ENCODE measurements around the gene SLC39A3.

Gene SLC39A3

GRCh38 chr19:2747349-2747748, 7.5 kb upstream of the SLC39A3 start:
- no peak for DNase-seq (ENCODE audit: low read depth in 2 of 2)

- DNase-seq (ENCODE audit: low read depth in 2 of 2): no peak
Measured at GRCh38 chr19:2744113-2744512, 4.3 kb upstream of the SLC39A3 start.

GRCh38 chr19:2743099-2743498, 3.3 kb upstream of the SLC39A3 start:
- DNase-seq (ENCODE audit: low read depth in 2 of 2): no peak

GRCh38 chr19:2740314-2740656, 468 bp upstream of the SLC39A3 start:
- no peak for DNase-seq (ENCODE audit: low read depth in 2 of 2)

- no peak for DNase-seq (ENCODE audit: low read depth in 2 of 2)
Measured at GRCh38 chr19:2736550-2737190, 3.1 kb downstream of the SLC39A3 start.

GRCh38 chr19:2735374-2735773, 4.4 kb downstream of the SLC39A3 start:
- no peak for DNase-seq (ENCODE audit: low read depth in 2 of 2)

- DNase-seq (ENCODE audit: low read depth in 2 of 2): no peak
Measured at GRCh38 chr19:2734589-2735288, 5.1 kb downstream of the SLC39A3 start.

GRCh38 chr19:2733930-2734588, 5.8 kb downstream of the SLC39A3 start:
- no peak for DNase-seq (ENCODE audit: low read depth in 2 of 2)

GRCh38 chr19:2732883-2733282, 6.9 kb downstream of the SLC39A3 start:
- DNase-seq (ENCODE audit: low read depth in 2 of 2): no peak

GRCh38 chr19:2732157-2732725, 7.6 kb downstream of the SLC39A3 start:
- no peak for DNase-seq (ENCODE audit: low read depth in 2 of 2)

GRCh38 chr19:2731181-2731995, 8.4 kb downstream of the SLC39A3 start:
- no peak for DNase-seq (ENCODE audit: low read depth in 2 of 2)

GRCh38 chr19:2729943-2730818, 9.6 kb downstream of the SLC39A3 start:
- DNase-seq (ENCODE audit: low read depth in 2 of 2): no peak

GRCh38 chr19:2728783-2729387, 10.9 kb downstream of the SLC39A3 start:
- no peak for DNase-seq (ENCODE audit: low read depth in 2 of 2)

GRCh38 chr19:2727640-2727944, 12.2 kb downstream of the SLC39A3 start:
- DNase-seq (ENCODE audit: low read depth in 2 of 2): no peak

GRCh38 chr19:2726904-2727639, 12.7 kb downstream of the SLC39A3 start:
- DNase-seq (ENCODE audit: low read depth in 2 of 2): no peak

GRCh38 chr19:2726160-2726855, 13.5 kb downstream of the SLC39A3 start:
- no peak for DNase-seq (ENCODE audit: low read depth in 2 of 2)

GRCh38 chr19:2724148-2724557, 15.7 kb downstream of the SLC39A3 start:
- no peak for DNase-seq (ENCODE audit: low read depth in 2 of 2)

- DNase-seq (ENCODE audit: low read depth in 2 of 2): no peak
Measured at GRCh38 chr19:2723747-2724146, 16.1 kb downstream of the SLC39A3 start.

GRCh38 chr19:2723345-2723715, 16.5 kb downstream of the SLC39A3 start:
- DNase-seq (ENCODE audit: low read depth in 2 of 2): no peak

All from stimulated activated CD4-positive, alpha-beta T cell treated with anti-CD3 and anti-CD28 coated beads, Interleukin-1b, Interleukin-23, amount 100 ng/mL, for 1 hour (primary cell).